Skeletal muscle tissue (tissue), 4 donors: ENCODE data around the gene TAS1R1. TPM values are rescaled to one million over a fixed set of nuclear protein-coding genes. Genes with fewer than 3 reads are reported as not detected.
A peak's percentile ranks its signal among the peaks of the same experiment; 100 is the strongest.

Source experiments
- H3K27ac ChIP-seq: one replicate; pipeline ENCODE4 v1.7.0; 2013; ENCODE audit warnings: mild to moderate bottlenecking, low read depth, low read length, inconsistent platforms
- H3K27me3 ChIP-seq, 3 donors: one replicate each; pipeline ENCODE4 v1.7.0; 2013; ENCODE audit warnings: low read length in 3 of 3; ENCODE audit not compliant: control insufficient read depth in 3 of 3, insufficient read depth in 3 of 3
- H3K36me3 ChIP-seq, 3 donors: one replicate each; pipeline ENCODE4 v1.7.0; 2013; ENCODE audit warnings: low read length in 3 of 3; ENCODE audit not compliant: control insufficient read depth in 3 of 3, insufficient read depth in 3 of 3
- H3K4me1 ChIP-seq, 3 donors: one replicate each; pipeline ENCODE4 v1.7.0; 2013; ENCODE audit warnings: low read length in 3 of 3, mild to moderate bottlenecking in 3 of 3; ENCODE audit not compliant: control insufficient read depth in 3 of 3, insufficient read depth in 3 of 3
- H3K4me3 ChIP-seq, 3 donors: one replicate each; pipeline ENCODE4 v1.7.0; 2013; ENCODE audit warnings: low read length in 3 of 3
- H3K9ac ChIP-seq, 3 donors: one replicate each; pipeline ENCODE4 v1.7.0; 2013; ENCODE audit warnings: low read length in 3 of 3, mild to moderate bottlenecking in 3 of 3, moderate library complexity in 2 of 3, low read depth in 1 of 3
- H3K9me3 ChIP-seq, 3 donors: one replicate each; pipeline ENCODE4 v1.7.0; 2013; ENCODE audit warnings: low read length in 3 of 3; ENCODE audit not compliant: control insufficient read depth in 3 of 3
- total RNA-seq: library from RNA; depleted of rRNA; stranded (reverse); fragments of >200 nt; gene quantifications from one replicate; pipeline ENCODE4 v1.2.3, GENCODE V29; 2014
- donor health status: Osteomylitis.

Gene TAS1R1
- total RNA-seq, 1 donor from 2014 or later = 5.7 TPM

DNA sequence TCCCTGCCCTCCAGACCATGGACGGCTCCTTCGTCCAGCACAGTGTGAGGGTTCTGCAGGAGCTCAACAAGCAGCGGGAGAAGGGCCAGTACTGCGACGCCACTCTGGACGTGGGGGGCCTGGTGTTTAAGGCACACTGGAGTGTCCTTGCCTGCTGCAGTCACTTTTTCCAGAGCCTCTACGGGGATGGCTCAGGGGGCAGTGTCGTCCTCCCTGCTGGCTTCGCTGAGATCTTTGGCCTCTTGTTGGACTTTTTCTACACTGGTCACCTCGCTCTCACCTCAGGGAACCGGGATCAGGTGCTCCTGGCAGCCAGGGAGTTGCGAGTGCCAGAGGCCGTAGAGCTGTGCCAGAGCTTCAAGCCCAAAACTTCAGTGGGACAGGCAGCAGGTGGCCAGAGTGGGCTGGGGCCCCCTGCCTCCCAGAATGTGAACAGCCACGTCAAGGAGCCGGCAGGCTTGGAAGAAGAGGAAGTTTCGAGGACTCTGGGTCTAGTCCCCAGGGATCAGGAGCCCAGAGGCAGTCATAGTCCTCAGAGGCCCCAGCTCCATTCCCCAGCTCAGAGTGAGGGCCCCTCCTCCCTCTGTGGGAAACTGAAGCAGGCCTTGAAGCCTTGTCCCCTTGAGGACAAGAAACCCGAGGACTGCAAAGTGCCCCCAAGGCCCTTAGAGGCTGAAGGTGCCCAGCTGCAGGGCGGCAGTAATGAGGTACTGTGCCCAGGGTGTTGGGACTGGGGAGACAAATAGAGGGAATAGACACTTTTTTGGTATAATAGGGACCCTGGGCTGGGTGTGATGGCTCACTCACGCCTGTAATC is 25.7 kb downstream of the TAS1R1 start:
- no peaks in the 10 kb centered on the region for H3K9me3 ChIP-seq
- H3K4me3 ChIP-seq = peak overlapping the region; percentile 73 to 88 (median 86)
- peak overlapping the region; percentile 97 for H3K27ac ChIP-seq
- peak overlapping the region; percentile 85 to 88 (median 88) for H3K9ac ChIP-seq
- H3K4me1 ChIP-seq = peaks cover 35 to 53% (median 51%) of the 10 kb centered on the region in 3 donors
- peaks cover 0 to 3% (median 0%) of the 10 kb centered on the region in 3 donors for H3K36me3 ChIP-seq
- H3K27me3 ChIP-seq = no peaks in the 10 kb centered on the region

DNA sequence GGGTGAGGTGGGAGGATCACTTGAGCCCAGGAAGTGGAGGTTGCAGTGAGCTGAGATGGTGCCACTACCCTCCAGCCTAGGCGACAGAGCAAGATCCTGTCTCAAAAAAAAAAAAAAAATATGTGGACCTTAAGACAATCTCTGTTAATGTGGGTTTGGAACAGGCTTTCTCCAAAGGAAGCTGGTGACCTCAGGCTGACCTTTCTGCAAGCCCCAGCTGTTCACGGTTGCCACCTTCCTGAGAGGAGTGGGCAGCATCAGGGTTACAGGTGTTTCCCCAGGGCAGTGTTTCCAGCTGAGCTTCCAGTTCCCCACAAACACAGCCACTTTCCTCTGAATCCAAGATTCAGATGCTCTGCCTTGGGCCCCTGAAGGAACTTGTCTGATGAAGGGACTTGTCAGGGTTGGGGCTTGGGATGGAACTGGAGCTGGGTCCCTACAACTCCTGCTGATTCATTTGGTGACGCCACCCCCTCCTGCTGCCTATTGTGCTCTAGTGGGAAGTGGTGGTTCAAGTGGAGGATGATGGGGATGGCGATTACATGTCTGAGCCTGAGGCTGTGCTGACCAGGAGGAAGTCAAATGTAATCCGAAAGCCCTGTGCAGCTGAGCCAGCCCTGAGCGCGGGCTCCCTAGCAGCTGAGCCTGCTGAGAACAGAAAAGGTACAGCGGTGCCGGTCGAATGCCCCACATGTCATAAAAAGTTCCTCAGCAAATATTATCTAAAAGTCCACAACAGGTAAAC is 26.6 kb downstream of the TAS1R1 start:
- Histone ChIP-seq H3K9me3 (no peaks in the 10 kb centered on the region), H3K9ac (peak overlapping the region in 2 of 3 donors; percentile 88), H3K4me3 (no peak overlapping the region), H3K27me3 (no peaks in the 10 kb centered on the region), H3K4me1 (peaks cover 43 to 61% (median 60%) of the 10 kb centered on the region in 3 donors), H3K27ac (peak overlapping the region; percentile 97), H3K36me3 (peaks cover 0 to 3% (median 0%) of the 10 kb centered on the region in 3 donors)

DNA sequence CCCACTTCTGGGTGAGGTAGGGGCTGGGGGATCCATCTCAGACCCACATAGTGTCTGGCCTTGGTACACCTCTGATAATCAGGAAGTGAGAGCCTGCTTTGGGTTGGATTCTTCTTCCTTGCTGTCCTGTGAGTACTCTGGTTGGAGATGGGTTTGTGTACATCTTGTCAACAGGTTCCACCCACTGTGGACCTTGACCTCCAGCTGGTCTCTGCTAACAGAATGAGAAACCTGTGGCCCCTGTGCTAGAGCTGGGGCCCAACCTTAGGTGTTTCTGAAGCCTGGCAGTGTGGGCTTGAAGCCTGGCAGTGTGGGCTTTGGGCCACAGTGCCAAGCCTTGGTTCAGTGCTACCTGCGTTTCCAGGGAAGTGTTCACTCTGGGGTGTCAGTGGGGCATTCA is 27.3 kb downstream of the TAS1R1 start:
- Histone ChIP-seq H3K9me3 (no peaks in the 10 kb centered on the region), H3K4me3 (no peak overlapping the region), H3K9ac (no peak overlapping the region), H3K27me3 (no peaks in the 10 kb centered on the region), H3K36me3 (peaks cover 0 to 3% (median 0%) of the 10 kb centered on the region in 3 donors), H3K27ac (peak overlapping the region; percentile 19), H3K4me1 (peaks cover 48 to 67% (median 67%) of the 10 kb centered on the region in 3 donors)

DNA sequence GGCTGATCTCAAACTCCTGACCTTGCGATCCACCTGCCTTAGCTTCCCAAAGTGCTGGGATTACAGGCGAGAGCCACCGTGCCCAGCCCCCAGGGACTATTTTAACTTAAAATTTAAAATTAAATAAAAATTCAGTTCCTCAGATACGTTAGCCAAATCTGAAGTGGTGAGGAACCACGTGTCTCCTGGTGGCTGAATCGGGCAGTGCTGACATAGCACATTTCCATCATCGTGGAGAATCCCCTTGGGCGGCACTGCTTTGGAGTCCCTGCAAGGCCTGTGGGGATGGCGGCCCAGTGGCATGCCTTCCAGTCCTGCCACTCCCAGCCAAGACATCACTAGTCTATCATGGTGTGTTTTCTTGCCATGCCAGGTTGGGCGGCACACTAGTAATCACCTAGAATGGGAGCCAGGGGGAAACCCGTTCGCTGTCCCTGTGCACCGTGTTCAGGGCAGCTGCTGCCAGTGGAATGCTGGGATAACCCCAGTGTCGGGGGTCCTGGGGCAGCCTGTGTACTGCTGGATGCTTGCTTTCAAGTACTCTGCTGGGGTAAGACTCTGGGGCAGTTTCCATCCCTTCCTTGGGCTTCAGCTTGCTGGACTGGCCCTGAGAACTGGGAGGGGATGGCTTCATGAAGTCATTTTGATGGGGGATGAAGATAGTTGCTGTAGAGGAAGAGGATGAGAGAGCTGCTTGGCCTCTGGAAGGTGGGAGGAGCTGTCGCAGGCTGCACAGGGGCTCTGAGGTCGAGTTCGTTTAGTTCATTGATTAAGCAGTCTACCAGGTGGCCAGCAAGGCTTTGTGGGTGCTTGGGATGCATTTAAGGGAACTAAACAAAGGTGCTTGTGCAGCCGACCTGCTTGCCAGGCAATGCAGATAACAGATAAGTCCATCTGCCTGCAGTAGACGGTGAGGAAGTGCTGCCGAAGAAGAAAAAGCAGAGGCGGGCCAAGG is 29.3 kb downstream of the TAS1R1 start:
- no peaks in the 10 kb centered on the region for H3K9me3 ChIP-seq
- H3K36me3 ChIP-seq = peaks cover 12 to 22% (median 13%) of the 10 kb centered on the region in 3 donors
- H3K27ac ChIP-seq = no peak overlapping the region
- peak overlapping the region in 2 of 3 donors; percentile 43 to 54 for H3K9ac ChIP-seq
- no peak overlapping the region for H3K4me3 ChIP-seq
- no peaks in the 10 kb centered on the region for H3K27me3 ChIP-seq
- H3K4me1 ChIP-seq = peaks cover 64 to 81% (median 81%) of the 10 kb centered on the region in 3 donors

DNA sequence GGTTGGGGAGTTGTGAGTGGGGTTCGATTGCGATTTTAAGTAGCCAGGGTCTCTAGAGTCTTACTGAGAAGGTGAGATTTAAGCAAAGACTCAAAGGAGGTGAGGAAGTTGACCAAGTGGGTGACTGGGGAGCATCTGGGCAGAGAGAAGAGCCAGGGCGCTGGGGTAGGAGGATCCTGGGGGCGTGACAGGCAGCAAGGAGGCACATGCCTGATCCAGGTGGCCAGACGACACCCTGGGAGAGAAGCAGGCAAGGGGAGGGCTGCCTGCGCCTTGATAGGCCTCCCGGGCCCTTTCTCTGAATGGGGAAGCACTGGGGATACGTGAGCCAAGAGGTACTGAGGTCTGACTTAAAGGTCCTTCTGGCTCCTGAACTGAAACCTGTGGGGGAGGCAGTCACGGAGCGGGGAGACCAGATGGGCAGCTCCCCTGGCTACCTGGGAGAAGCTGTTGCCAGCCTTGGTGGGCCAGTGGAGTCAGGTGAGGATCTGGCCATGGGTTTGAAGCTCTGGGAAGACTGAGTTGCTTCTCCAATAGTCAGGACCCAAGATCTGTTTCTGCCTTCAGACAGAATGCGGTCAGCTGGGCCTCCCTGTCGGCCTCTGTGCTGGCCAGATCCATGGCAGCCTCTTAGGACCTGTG is 30.1 kb downstream of the TAS1R1 start:
- Histone ChIP-seq H3K4me1 (peaks cover 69 to 87% (median 83%) of the 10 kb centered on the region in 3 donors), H3K27me3 (no peaks in the 10 kb centered on the region), H3K4me3 (no peak overlapping the region), H3K9me3 (no peaks in the 10 kb centered on the region), H3K9ac (peak overlapping the region in 1 of 3 donors; percentile 54), H3K36me3 (peaks cover 20 to 30% (median 21%) of the 10 kb centered on the region in 3 donors), H3K27ac (no peak overlapping the region)

DNA sequence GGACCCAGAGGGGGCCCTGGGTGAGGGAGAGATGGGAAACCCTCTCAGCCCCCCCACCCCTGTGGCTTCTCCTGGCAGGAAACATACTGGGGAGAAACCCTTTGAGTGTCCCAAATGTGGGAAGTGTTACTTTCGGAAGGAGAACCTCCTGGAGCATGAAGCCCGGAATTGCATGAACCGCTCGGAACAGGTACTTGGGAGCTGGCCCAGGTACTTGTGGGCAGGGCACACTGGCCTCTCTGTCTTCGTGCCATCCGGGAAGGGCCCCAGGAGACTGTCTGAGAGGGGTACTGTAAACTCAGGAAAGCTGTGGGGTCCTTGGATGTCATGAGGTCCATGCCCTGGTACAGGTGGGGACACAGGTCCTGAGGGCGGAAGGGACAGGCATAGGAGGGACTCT is 30.7 kb downstream of the TAS1R1 start:
- H3K36me3 ChIP-seq = peaks cover 23 to 36% (median 23%) of the 10 kb centered on the region in 3 donors
- H3K27me3 ChIP-seq = no peaks in the 10 kb centered on the region
- no peak overlapping the region for H3K27ac ChIP-seq
- H3K4me3 ChIP-seq = no peak overlapping the region
- H3K9ac ChIP-seq = peak overlapping the region in 1 of 3 donors; percentile 45
- peaks cover 70 to 85% (median 83%) of the 10 kb centered on the region in 3 donors for H3K4me1 ChIP-seq
- H3K9me3 ChIP-seq = no peaks in the 10 kb centered on the region

DNA sequence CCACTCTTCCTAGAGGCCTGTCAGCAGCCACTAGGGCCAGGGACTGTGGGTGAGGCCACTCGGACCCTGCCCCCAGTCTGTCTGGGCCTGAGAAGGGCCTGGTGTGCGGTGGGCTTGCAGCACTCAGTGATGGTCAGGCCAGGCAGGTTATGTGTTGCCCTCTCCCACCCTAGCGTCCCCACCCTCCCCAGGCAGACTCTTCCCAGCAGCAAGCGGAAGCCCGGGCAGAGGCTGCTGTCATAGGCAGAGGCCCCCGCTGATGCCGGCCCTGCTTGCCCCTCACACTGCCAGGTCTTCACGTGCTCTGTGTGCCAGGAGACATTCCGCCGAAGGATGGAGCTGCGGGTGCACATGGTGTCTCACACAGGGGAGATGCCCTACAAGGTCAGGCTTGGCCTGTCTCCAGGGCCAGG is 31.3 kb downstream of the TAS1R1 start:
- Histone ChIP-seq H3K9ac (peak overlapping the region in 1 of 3 donors; percentile 77), H3K4me1 (peaks cover 70 to 85% (median 83%) of the 10 kb centered on the region in 3 donors), H3K27me3 (no peaks in the 10 kb centered on the region), H3K9me3 (no peaks in the 10 kb centered on the region), H3K36me3 (peaks cover 28 to 41% (median 28%) of the 10 kb centered on the region in 3 donors), H3K27ac (no peak overlapping the region), H3K4me3 (no peak overlapping the region)

DNA sequence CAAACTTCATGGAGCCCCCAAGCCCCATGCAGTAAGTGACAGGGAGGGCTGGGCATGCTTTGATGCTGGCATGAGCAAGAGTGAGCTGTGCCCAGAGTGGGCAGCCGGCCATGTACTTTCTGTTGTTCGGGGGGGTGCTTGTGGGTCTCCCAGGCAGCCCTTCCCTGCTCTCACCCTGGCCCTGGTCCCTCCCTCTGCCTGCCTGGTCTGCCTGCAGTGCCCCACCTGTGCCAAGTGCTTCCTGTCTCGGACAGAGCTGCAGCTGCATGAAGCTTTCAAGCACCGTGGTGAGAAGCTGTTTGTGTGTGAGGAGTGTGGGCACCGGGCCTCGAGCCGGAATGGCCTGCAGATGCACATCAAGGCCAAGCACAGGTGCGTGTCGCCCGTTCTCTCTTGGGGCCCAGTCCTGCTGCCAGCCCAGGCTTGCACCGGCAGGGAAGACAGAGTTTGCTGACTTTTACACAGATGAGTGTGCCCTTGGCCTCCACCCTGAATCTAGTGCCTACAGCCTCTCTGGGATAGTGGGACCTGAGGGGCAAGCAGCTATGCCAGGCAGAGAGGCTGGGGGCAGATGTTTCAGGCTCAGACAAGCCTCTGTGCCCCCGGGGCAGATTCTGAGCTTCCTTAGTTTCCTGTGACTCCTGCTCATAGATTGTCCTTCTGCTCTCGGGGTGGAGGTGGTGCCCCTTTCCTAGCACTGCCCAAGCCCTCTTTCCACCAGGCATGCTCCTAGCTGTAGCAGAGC is 32.3 kb downstream of the TAS1R1 start:
- no peaks in the 10 kb centered on the region for H3K27me3 ChIP-seq
- H3K9ac ChIP-seq = peak overlapping the region in 2 of 3 donors; percentile 61 to 77
- no peaks in the 10 kb centered on the region for H3K9me3 ChIP-seq
- peak overlapping the region in 2 of 3 donors; percentile 32 to 45 for H3K4me3 ChIP-seq
- peaks cover 34 to 48% (median 38%) of the 10 kb centered on the region in 3 donors for H3K36me3 ChIP-seq
- peak overlapping the region; percentile 42 for H3K27ac ChIP-seq
- H3K4me1 ChIP-seq = peaks cover 75 to 85% (median 83%) of the 10 kb centered on the region in 3 donors
